ENCODE data around the gene PAPPA2. TPM values are rescaled to one million over a fixed set of nuclear protein-coding genes. Genes with fewer than 3 reads are reported as not detected.

The PAPPA2 gene
- total and polyA plus RNA-seq, 2 of the 4 experiments (the other 2 are of a cell fraction), result 0.10 to 0.18 TPM

- ChIA-PET POLR2A (ENCODE audit: unreplicated experiment) (no interaction called here), CTCF (no interaction called here)
- no peak overlapping the region for H2BK5ac ChIP-seq (ENCODE audit: low read depth, low read length, poor library complexity, severe bottlenecking)
These were observed 2.2 kb upstream of the PAPPA2 start for GRCh38 chr1:176460544-176461336.

More at GRCh38 chr1:176460544-176461336, 2.2 kb upstream of the PAPPA2 start:
- in situ Hi-C loops (cut with MboI; ENCODE audit: low sequenced_read_pairs) (no loop called here), dilution Hi-C loops (cut with HindIII; ENCODE audit: low sequenced_read_pairs, unreplicated experiment) (no loop called here), intact Hi-C loops (cut with micrococcal nuclease) (loop anchor here (10.0 kb wide), 1 partner anchor 386 kb away; no protein-coding TSS in a partner anchor)
- H4K91ac ChIP-seq (ENCODE audit: insufficient read depth, low read depth, low read length), result no peak overlapping the region
- no peak overlapping the region for H3K4me3 ChIP-seq (ENCODE audit: insufficient read depth, low read depth, low read length)
- peaks cover 6% of the 10 kb centered on the region for H3K9me3 ChIP-seq (ENCODE audit: control insufficient read depth, insufficient read depth, low read length)
- H2BK120ac ChIP-seq (ENCODE audit: low read depth, low read length), result no peak overlapping the region
- no peak overlapping the region for H2AFZ ChIP-seq (replicated peaks; ENCODE audit: low read length, poor library complexity)
- no peaks in the 10 kb centered on the region for H3K9me1 ChIP-seq (ENCODE audit: insufficient read depth, low read length)
- no CpG with 5 or more reads among the region's 2 CpGs for WGBS, 2 experiments (ENCODE audit: extremely low coverage in 2 of 2, insufficient read length in 1 of 2)
- no peak overlapping the region for H3K9ac ChIP-seq (ENCODE audit: low read depth, low read length)
- BruUV-seq (replicated peaks), result no TSS peak
- no peaks in the 10 kb centered on the region for H3K27me3 ChIP-seq (ENCODE audit: control insufficient read depth, insufficient read depth, low read length)
- no peak overlapping the region for H3K4ac ChIP-seq (ENCODE audit: low read depth, low read length)
- H4K20me1 ChIP-seq (ENCODE audit: insufficient read depth, low read length), result no peaks in the 10 kb centered on the region
- no peak overlapping the region for H2AK5ac ChIP-seq (ENCODE audit: low read depth, low read length)
- no peak overlapping the region for H3K18ac ChIP-seq (ENCODE audit: low read depth, low read length)
- H2BK20ac ChIP-seq (ENCODE audit: low read depth, low read length), result no peak overlapping the region
- H3K4me1 ChIP-seq (ENCODE audit: control insufficient read depth, insufficient read depth, low read length), result no peaks in the 10 kb centered on the region
- no peak overlapping the region for H3K14ac ChIP-seq (replicated peaks; ENCODE audit: low read depth, low read length)
- H3K23ac ChIP-seq (ENCODE audit: low read depth, low read length), result no peak overlapping the region
- no peak overlapping the region for H4K5ac ChIP-seq (ENCODE audit: low read depth, low read length)
- no peak overlapping the region for H3K27ac ChIP-seq (ENCODE audit: insufficient read depth, low read length)
- TF ChIP-seq CEBPB (IDR thresholded peaks at IDR 0.05; ENCODE audit: low read depth, low read length) (no peak), MAZ (IDR thresholded peaks at IDR 0.05; ENCODE audit: borderline replicate concordance, low read depth, low read length) (no peak), BHLHE40 (IDR thresholded peaks at IDR 0.05; ENCODE audit: low read depth, low read length) (no peak), CTCF (conservative IDR thresholded peaks at IDR 0.05; ENCODE audit: low read depth, low read length) (no peak), MAFK (IDR thresholded peaks at IDR 0.05; ENCODE audit: low read depth, low read length) (no peak)
- H3K79me1 ChIP-seq (ENCODE audit: low read depth in 1 of 2, low read length in 2 of 2), result no peaks in the 10 kb centered on the region
- no peak for DNase-seq
- no peak overlapping the region for H4K8ac ChIP-seq (ENCODE audit: low read depth in 2 of 2, low read length in 2 of 2)
- no peaks in the 10 kb centered on the region for H3K36me3 ChIP-seq (ENCODE audit: control insufficient read depth, insufficient read depth, low read length)
- H2AK9ac ChIP-seq (replicated peaks; ENCODE audit: low read depth, low read length, poor library complexity), result no peak overlapping the region
- no peak overlapping the region for H3K56ac ChIP-seq (ENCODE audit: extremely low read depth, insufficient read depth, low read length)
- no peak overlapping the region for H2BK15ac ChIP-seq (ENCODE audit: low read depth, low read length)
- H3K4me2 ChIP-seq (ENCODE audit: low read depth, low read length), result no peak overlapping the region
- no peak for ATAC-seq (ENCODE audit: low read depth)
